H1 (cell line): ENCODE data around the gene MSANTD3. TPM values are rescaled to one million over a fixed set of nuclear protein-coding genes. Genes with fewer than 3 reads are reported as not detected.

Experiments used
- CTCF ChIA-PET: fragments of 300-600 bp; sonication (Branson Sonifier 250); formaldehyde crosslinking; loops from one replicate; lab custom pipeline; 2021; ENCODE audit not compliant: partially characterized antibody; lab: Charles Lee
- POLR2A ChIA-PET: fragments of 300-600 bp; sonication (Branson Sonifier 250); formaldehyde crosslinking; loops from one replicate; lab custom pipeline; 2021; ENCODE audit warnings: inconsistent platforms; ENCODE audit not compliant: partially characterized antibody; lab: Charles Lee
- DNase-seq, 2 experiments: peaks; one replicate each; pipeline versions ENCODE4 v3.0.0 to v3.0.0-alpha.2; 2010 to 2022; ENCODE audit warnings: low spot score in 2 of 2, low read depth in 1 of 2, mixed read lengths in 1 of 2
- FAIRE-seq: peaks from 2 replicates; lab custom pipeline; 2011; peaks lifted over from hg19 to GRCh38; lab: Jason Lieb, UNC
- H2AFZ ChIP-seq: 2 replicates; pipeline ENCODE4 v1.8.1; 2012; ENCODE audit warnings: low read length, inconsistent platforms
- H2AK5ac ChIP-seq: 2 replicates; pipeline ENCODE4 v1.6.1; 2013; ENCODE audit warnings: low read depth, low read length
- H2BK120ac ChIP-seq: replicated peaks from 2 replicates; pipeline ENCODE3; 2013; ENCODE audit warnings: low read depth, low read length, inconsistent platforms
- H2BK12ac ChIP-seq: 2 replicates; pipeline ENCODE4 v1.6.1; 2013; ENCODE audit warnings: low read depth, low read length
- H2BK15ac ChIP-seq: 2 replicates; pipeline ENCODE4 v1.6.1; 2013; ENCODE audit warnings: low read length
- H2BK20ac ChIP-seq: 2 replicates; pipeline ENCODE4 v1.6.1; 2013; ENCODE audit warnings: low read length
- H2BK5ac ChIP-seq: 2 replicates; pipeline ENCODE4 v1.6.1; 2013; ENCODE audit warnings: low read depth, low read length
- H3K14ac ChIP-seq: 2 replicates; pipeline ENCODE4 v1.6.1; 2013; ENCODE audit warnings: inconsistent platforms; ENCODE audit not compliant: insufficient read length
- H3K18ac ChIP-seq: 2 replicates; pipeline ENCODE4 v1.6.1; 2013; ENCODE audit warnings: low read length; ENCODE audit errors: extremely low read depth
- H3K23ac ChIP-seq: 2 replicates; pipeline ENCODE4 v1.6.1; 2013; ENCODE audit warnings: inconsistent platforms; ENCODE audit not compliant: insufficient read length
- H3K23me2 ChIP-seq: 2 replicates; pipeline ENCODE4 v1.6.1; 2013; ENCODE audit warnings: low read depth, low read length
- H3K27ac ChIP-seq: 2 replicates; pipeline ENCODE4 v1.6.1; 2011; ENCODE audit warnings: low read depth, low read length, inconsistent platforms
- H3K27me3 ChIP-seq, 4 experiments: replicated peaks in 1 of 4; 1 replicate in 1 of 4; 2 replicates in 3 of 4; pipeline versions ENCODE4 v1.6.1 to v1.8.1; 2011 to 2013; ENCODE audit warnings: low read length in 3 of 4, mild to moderate bottlenecking in 3 of 4, inconsistent platforms in 2 of 4, mixed read lengths in 2 of 4, moderate library complexity in 1 of 4; ENCODE audit not compliant: control insufficient read depth in 3 of 4, insufficient read depth in 3 of 4; ENCODE audit errors: extremely low read depth in 1 of 4
- H3K36me3 ChIP-seq, 4 experiments: 2 replicates each; pipeline versions ENCODE4 v1.6.1 to v1.8.1; 2011 to 2013; ENCODE audit warnings: mild to moderate bottlenecking in 4 of 4, low read length in 3 of 4, moderate library complexity in 2 of 4, control low read depth in 1 of 4, inconsistent platforms in 1 of 4; ENCODE audit not compliant: insufficient read depth in 4 of 4, control insufficient read depth in 2 of 4
- H3K4ac ChIP-seq: replicated peaks from 2 replicates; pipeline ENCODE3; 2013; ENCODE audit warnings: low read length, low read depth, mixed read lengths, inconsistent platforms; ENCODE audit not compliant: insufficient read length
- H3K4me1 ChIP-seq, 4 experiments: replicated peaks in 1 of 4; 1 replicate in 1 of 4; 2 replicates in 3 of 4; pipeline versions ENCODE4 v1.6.1 to v1.8.1; 2011 to 2013; ENCODE audit warnings: low read length in 3 of 4, inconsistent platforms in 2 of 4, mixed read lengths in 1 of 4; ENCODE audit not compliant: insufficient read depth in 4 of 4, control insufficient read depth in 3 of 4
- H3K4me2 ChIP-seq, 2 experiments: 2 replicates each; pipeline versions ENCODE4 v1.6.1 to v1.8.1; 2011 to 2013; ENCODE audit warnings: low read depth in 2 of 2, low read length in 2 of 2, control low read depth in 1 of 2, inconsistent platforms in 1 of 2, mild to moderate bottlenecking in 1 of 2; ENCODE audit not compliant: insufficient read depth in 1 of 2
- H3K4me3 ChIP-seq, 4 experiments: fragments of 200-600, 300-600 bp in 1 of 4; sonication (generic), shearing (Covaris generic), sonication (Bioruptor Twin) in 1 of 4; 2 replicates each; pipeline versions ENCODE4 v1.5.1 to v1.8.1; 2011 to 2016; ENCODE audit warnings: low read length in 4 of 4, low read depth in 3 of 4, control low read depth in 2 of 4, inconsistent platforms in 2 of 4, mild to moderate bottlenecking in 2 of 4, mixed read lengths in 1 of 4, moderate library complexity in 1 of 4; ENCODE audit not compliant: insufficient read depth in 2 of 4; ENCODE audit errors: extremely low read depth in 1 of 4
- H3K56ac ChIP-seq: replicated peaks from 2 replicates; pipeline ENCODE3; 2013; ENCODE audit warnings: low read depth, mild to moderate bottlenecking, mixed read lengths, low read length, inconsistent platforms; ENCODE audit not compliant: insufficient read length
- H3K79me1 ChIP-seq: 2 replicates; pipeline ENCODE4 v1.6.1; 2013; ENCODE audit warnings: low read depth, low read length, control low read depth
- H3K79me2 ChIP-seq, 2 experiments: 2 replicates each; pipeline versions ENCODE4 v1.6.1 to v1.8.1; 2012 to 2013; ENCODE audit warnings: low read length in 2 of 2, mild to moderate bottlenecking in 2 of 2, inconsistent platforms in 1 of 2; ENCODE audit not compliant: insufficient read depth in 2 of 2, control insufficient read depth in 1 of 2
- H3K9ac ChIP-seq, 4 experiments: replicated peaks in 1 of 4; 1 replicate in 1 of 4; 2 replicates in 3 of 4; pipeline versions ENCODE4 v1.6.1 to v1.8.1; 2011 to 2013; ENCODE audit warnings: low read depth in 3 of 4, low read length in 3 of 4, control low read depth in 2 of 4, mild to moderate bottlenecking in 2 of 4, moderate library complexity in 2 of 4, inconsistent platforms in 1 of 4; ENCODE audit errors: extremely low read depth in 1 of 4
- H3K9me3 ChIP-seq, 2 experiments: 2 replicates each; pipeline versions ENCODE4 v1.6.1 to v1.8.1; 2012 to 2013; ENCODE audit warnings: mild to moderate bottlenecking in 2 of 2, moderate library complexity in 2 of 2, control low read depth in 1 of 2, inconsistent platforms in 1 of 2, low read depth in 1 of 2, low read length in 1 of 2, mixed read lengths in 1 of 2; ENCODE audit not compliant: insufficient read depth in 2 of 2
- H4K20me1 ChIP-seq, 2 experiments: replicated peaks in 1 of 2; 2 replicates each; pipeline versions ENCODE3 to v1.8.1; 2011 to 2013; ENCODE audit warnings: inconsistent platforms in 2 of 2, low read length in 2 of 2, mild to moderate bottlenecking in 1 of 2; ENCODE audit not compliant: insufficient read depth in 2 of 2, control insufficient read depth in 1 of 2
- H4K5ac ChIP-seq: 2 replicates; pipeline ENCODE4 v1.6.1; 2013; ENCODE audit warnings: low read length, low read depth, mixed read lengths, inconsistent platforms; ENCODE audit not compliant: insufficient read length
- H4K8ac ChIP-seq: 2 replicates; pipeline ENCODE4 v1.8.0; 2013; ENCODE audit warnings: mild to moderate bottlenecking, moderate library complexity, low read length, inconsistent platforms; ENCODE audit not compliant: insufficient read depth; ENCODE audit errors: extremely low read depth
- H4K91ac ChIP-seq: replicated peaks from 2 replicates; pipeline ENCODE3; 2013; ENCODE audit warnings: low read length, mixed read lengths, inconsistent platforms; ENCODE audit not compliant: insufficient read length
- BCL11A ChIP-seq, 2 experiments: IDR thresholded peaks; one replicate each; pipeline ENCODE4 v1.6.1; 2011; ENCODE audit warnings: low read depth in 2 of 2, low read length in 2 of 2, mild to moderate bottlenecking in 2 of 2
- CTBP2 ChIP-seq: IDR thresholded peaks from 2 replicates; pipeline ENCODE4 v1.7.0; 2011; ENCODE audit warnings: borderline replicate concordance, mild to moderate bottlenecking, moderate library complexity, mixed read lengths, low read length; ENCODE audit not compliant: insufficient read depth, insufficient read length
- E2F6 ChIP-seq: IDR thresholded peaks from 2 replicates; pipeline ENCODE4 v1.6.1; 2012; ENCODE audit warnings: inconsistent platforms
- JUN ChIP-seq: IDR thresholded peaks from 2 replicates; pipeline ENCODE4 v1.6.1; 2011; ENCODE audit warnings: low read depth, mild to moderate bottlenecking, improper control_type of control experiment, low read length
- KDM4A ChIP-seq: IDR thresholded peaks from one replicate; pipeline ENCODE4 v1.7.1; 2012; ENCODE audit warnings: low read depth, mild to moderate bottlenecking, moderate library complexity, low read length, inconsistent platforms; ENCODE audit not compliant: severe bottlenecking
- NANOG ChIP-seq: IDR thresholded peaks from 2 replicates; pipeline ENCODE4 v1.6.1; 2011; ENCODE audit warnings: low read length, low read depth, mild to moderate bottlenecking, inconsistent platforms; ENCODE audit not compliant: insufficient read depth, poor library complexity, severe bottlenecking
- NRF1 ChIP-seq: IDR thresholded peaks from 2 replicates; pipeline ENCODE4 v1.6.1; 2011; ENCODE audit warnings: mild to moderate bottlenecking, low read depth, low read length, improper control_type of control experiment
- POLR2A ChIP-seq, 2 experiments: IDR thresholded peaks; 1 replicate in 1 of 2; 2 replicates in 1 of 2; pipeline ENCODE4 v1.6.1; 2011; ENCODE audit warnings: low read depth in 2 of 2, low read length in 2 of 2, mild to moderate bottlenecking in 2 of 2; ENCODE audit errors: control extremely low read depth in 1 of 2
- RBBP5 ChIP-seq: IDR thresholded peaks from 2 replicates; pipeline ENCODE4 v1.7.1; 2012; ENCODE audit warnings: low read depth, mild to moderate bottlenecking, inconsistent platforms, low read length, moderate library complexity, borderline replicate concordance
- RXRA ChIP-seq: IDR thresholded peaks from 2 replicates; pipeline ENCODE4 v1.6.1; 2011; ENCODE audit warnings: low read depth, mild to moderate bottlenecking, low read length, moderate library complexity; ENCODE audit not compliant: insufficient read depth
- SIN3A ChIP-seq, 2 experiments: IDR thresholded peaks in 1 of 2; conservative IDR thresholded peaks in 1 of 2; 2 replicates each; pipeline ENCODE4 v1.6.1; 2011 to 2012; ENCODE audit warnings: low read length in 2 of 2, improper control_type of control experiment in 1 of 2, low read depth in 1 of 2, mild to moderate bottlenecking in 1 of 2
- ZNF274 ChIP-seq: IDR thresholded peaks from 2 replicates; pipeline ENCODE4 v1.7.0; 2012; ENCODE audit warnings: low read length, borderline replicate concordance; ENCODE audit errors: extremely low read depth
- WGBS, 2 experiments: shearing (Covaris generic) in 1 of 2; methylation state at CpG; one replicate each; pipeline versions ENCODE4 v1.1.6 to v1.1.7; 2013 to 2015; ENCODE audit warnings: low lambda C conversion rate in 2 of 2, mixed read lengths in 2 of 2, inconsistent platforms in 1 of 2, low coverage in 1 of 2, missing lambda C conversion rate in 1 of 2; ENCODE audit not compliant: insufficient replicate concordance in 2 of 2, insufficient coverage in 1 of 2, insufficient read length in 1 of 2; ENCODE audit errors: extremely low coverage in 1 of 2, missing lambda C conversion rate in 1 of 2; 5-methylcytosine and 5-hydroxymethylcytosine counted together
- polyA plus RNA-seq, 7 experiments: library from polyadenylated mRNA; depleted of rRNA in 3 of 7; stranded (reverse) in 5 of 7; unstranded in 2 of 7; fragments of >200 nt in 5 of 7; fragments of 200-250 nt in 2 of 7; gene quantifications; 1 replicate in 5 of 7; 2 replicates in 1 of 7; 4 replicates in 1 of 7; pipeline versions ENCODE4 v1.2.1 to v1.2.3, GENCODE V29; 2011 to 2013; ENCODE audit warnings: missing spikeins in 2 of 7, mixed read lengths in 2 of 7
- total RNA-seq: library from RNA; stranded (reverse); fragmentation: NEBNext Ultra II Directional; extraction: Animal tissue kit (Norgen Biotek cat#: 25700); gene quantifications from 2 replicates; pipeline ENCODE4 v1.2.1, GENCODE V29; 2021

MSANTD3 gene
- total and polyA plus RNA-seq, 2 of the 8 experiments (the other 6 are each of a cell fraction or from before 2014, with no cell fraction given) = 12.0 to 41.3 TPM

GRCh38 chr9:100489836-100490235 is 62.9 kb downstream of the MSANTD3 start:
- Histone ChIP-seq H4K91ac (no peak overlapping the region), H4K5ac (no peak overlapping the region), H2BK120ac (no peak overlapping the region), H3K23ac (no peak overlapping the region), H3K23me2 (no peaks in the 10 kb centered on the region), H3K18ac (no peak overlapping the region), H3K4ac (no peak overlapping the region), H4K8ac (no peak overlapping the region), H3K27me3 (no peaks in the 10 kb centered on the region), H4K20me1 (peaks cover 23 to 39% of the 10 kb centered on the region in 2 experiments), H3K4me1 (peaks cover 0 to 14% (median 5%) of the 10 kb centered on the region in 4 experiments; a peak in 4 of 7 replicates), H2BK5ac (no peak overlapping the region), H3K79me2 (peaks cover 39 to 99% of the 10 kb centered on the region in 2 experiments; a peak in 3 of 4 replicates), H2BK12ac (no peak overlapping the region), H3K14ac (no peak overlapping the region), H3K56ac (no peak overlapping the region), H2AK5ac (no peak overlapping the region), H2BK20ac (no peak overlapping the region), H3K9me3 (no peaks in the 10 kb centered on the region), H3K36me3 (no peaks in the 10 kb centered on the region), H3K27ac (no peak overlapping the region), H2BK15ac (no peak overlapping the region), H3K4me2 (no peak overlapping the region), H2AFZ (no peak overlapping the region), H3K4me3 (no peak overlapping the region), H3K79me1 (no peaks in the 10 kb centered on the region), H3K9ac (no peak overlapping the region)
- POLR2A ChIA-PET = interaction anchor here (1.0 to 1.6 kb wide), 3 partner anchors 15 to 138 kb away, joined by 3 to 5 read pairs (median 3); partner anchors contain the start of gene TMEFF1
- FAIRE-seq (no peak), DNase-seq (no peak)
- CTCF ChIA-PET = no interaction called here
- WGBS, 2 experiments = 81% methylated on average over 4 of the region's 4 CpGs; no CpG with 5 or more reads in 1 of the 2 experiments
- TF ChIP-seq SIN3A (conservative IDR thresholded peaks at IDR 0.05 in 1 of 2, IDR thresholded peaks at IDR 0.05 in 1 of 2; ENCODE audit: low read depth in 1 of 2, low read length in 2 of 2) (no peak), ZNF274 (no peak), E2F6 (no peak), KDM4A (no peak), RXRA (no peak), RBBP5 (no peak), NRF1 (no peak), BCL11A (IDR thresholded peaks at IDR 0.05; ENCODE audit: low read depth in 2 of 2, low read length in 2 of 2) (no peak), CTBP2 (no peak), POLR2A (IDR thresholded peaks at IDR 0.05; ENCODE audit: control extremely low read depth in 1 of 2, low read depth in 2 of 2, low read length in 2 of 2) (no peak), JUN (no peak), NANOG (no peak)
